SK-N-SH (cell line): ENCODE results near the gene PCNX2. TPM values are rescaled to one million over a fixed set of nuclear protein-coding genes. Genes with fewer than 3 reads are reported as not detected.

ENCODE experiments used
- CTCF ChIA-PET: fragments of 300-600, 350-600 bp; formaldehyde crosslinking; extraction: SDS; loops from one replicate; lab custom pipeline; 2021; lab: Yijun Ruan, JAX
- POLR2A ChIA-PET: fragments of 350-600 bp; sonication (Branson Sonifier 250); formaldehyde crosslinking; extraction: SDS; loops from one replicate; lab custom pipeline; 2020; ENCODE audit warnings: antibody characterized with exemption, inconsistent platforms; lab: Yijun Ruan, JAX
- DNase-seq: peaks from one replicate; pipeline ENCODE4 v3.0.0; 2012
- H2AFZ ChIP-seq: fragments of 200-600 bp; sonication (generic); 2 replicates; pipeline ENCODE4 v1.8.1; 2016; ENCODE audit warnings: antibody characterized with exemption, mild to moderate bottlenecking, low read depth
- H3F3A ChIP-seq: fragments of 200-600 bp; sonication (generic); replicated peaks from 2 replicates; pipeline ENCODE3; 2016; ENCODE audit warnings: antibody characterized with exemption, mild to moderate bottlenecking; ENCODE audit not compliant: insufficient read depth
- H3K27ac ChIP-seq, 2 experiments: fragments of 200-500 bp in 1 of 2; fragments of 200-600 bp in 1 of 2; sonication (Bioruptor generic) in 1 of 2; sonication (generic), shearing (Covaris generic) in 1 of 2; 2 replicates each; pipeline versions ENCODE4 v1.5.1 to v1.6.1; 2014 to 2016; ENCODE audit warnings: low read depth in 2 of 2, inconsistent platforms in 1 of 2, low read length in 1 of 2, mild to moderate bottlenecking in 1 of 2, mixed read lengths in 1 of 2
- H3K27me3 ChIP-seq: fragments of 200-600 bp; sonication (generic), shearing (Covaris generic); 2 replicates; pipeline ENCODE4 v1.6.1; 2016; ENCODE audit warnings: mixed run types; ENCODE audit not compliant: insufficient read depth
- H3K36me3 ChIP-seq, 2 experiments: fragments of 200-500 bp in 1 of 2; fragments of 200-600 bp in 1 of 2; sonication (Bioruptor generic) in 1 of 2; sonication (generic) in 1 of 2; replicated peaks in 1 of 2; 2 replicates each; pipeline versions ENCODE3 to v1.5.1; 2014 to 2016; ENCODE audit warnings: low read length in 1 of 2, mild to moderate bottlenecking in 1 of 2; ENCODE audit not compliant: insufficient read depth in 2 of 2, control insufficient read depth in 1 of 2
- H3K4me1 ChIP-seq, 2 experiments: fragments of 200-500 bp in 1 of 2; fragments of 200-600 bp in 1 of 2; sonication (Bioruptor generic) in 1 of 2; sonication (generic), shearing (Covaris generic) in 1 of 2; 2 replicates each; pipeline versions ENCODE4 v1.5.1 to v1.6.1; 2014 to 2016; ENCODE audit warnings: low read depth in 1 of 2, low read length in 1 of 2, mixed run types in 1 of 2; ENCODE audit not compliant: insufficient read depth in 2 of 2, control insufficient read depth in 1 of 2
- H3K4me2 ChIP-seq: fragments of 200-600 bp; sonication (generic), shearing (Covaris generic); 2 replicates; pipeline ENCODE4 v1.6.1; 2017; ENCODE audit warnings: mixed run types
- H3K4me3 ChIP-seq, 2 experiments: fragments of 200-500 bp in 1 of 2; fragments of 200-600 bp in 1 of 2; sonication (Bioruptor generic) in 1 of 2; sonication (generic), shearing (Covaris generic) in 1 of 2; 2 replicates each; pipeline versions ENCODE4 v1.5.1 to v1.8.1; 2014 to 2016; ENCODE audit warnings: low read depth in 2 of 2, inconsistent platforms in 1 of 2, low read length in 1 of 2, mild to moderate bottlenecking in 1 of 2, mixed read lengths in 1 of 2, moderate library complexity in 1 of 2
- H3K79me2 ChIP-seq: fragments of 200-600 bp; sonication (generic); 2 replicates; pipeline ENCODE4 v1.8.1; 2017; ENCODE audit warnings: mild to moderate bottlenecking; ENCODE audit not compliant: insufficient read depth
- H3K9ac ChIP-seq: fragments of 200-600 bp; sonication (generic); 2 replicates; pipeline ENCODE4 v1.6.1; 2017; ENCODE audit warnings: mixed run types
- H3K9me2 ChIP-seq: fragments of 200-600 bp; sonication (generic); 2 replicates; pipeline ENCODE4 v1.6.1; 2017; ENCODE audit warnings: mixed run types
- H3K9me3 ChIP-seq: fragments of 200-600 bp; sonication (generic); 2 replicates; pipeline ENCODE4 v1.6.1; 2017; ENCODE audit warnings: mixed run types, mild to moderate bottlenecking, moderate library complexity
- H4K20me1 ChIP-seq: fragments of 200-600 bp; sonication (generic); 2 replicates; pipeline ENCODE4 v1.6.1; 2017; ENCODE audit warnings: mild to moderate bottlenecking, mixed run types; ENCODE audit not compliant: insufficient read depth
- CHD2 ChIP-seq: fragments of 150-350 bp; IDR thresholded peaks from 2 replicates; pipeline ENCODE4 v1.6.1; 2018; ENCODE audit warnings: low read length; ENCODE audit not compliant: partially characterized antibody
- ELF1 ChIP-seq: IDR thresholded peaks from 2 replicates; pipeline ENCODE4 v1.4.0; 2012
- FOXJ3 ChIP-seq: sonication (generic); formaldehyde crosslinking; IDR thresholded peaks from 2 replicates; pipeline ENCODE4 v1.5.1; 2020; ENCODE audit warnings: mild to moderate bottlenecking, missing genetic modification reagents
- FOXM1 ChIP-seq: IDR thresholded peaks from 2 replicates; pipeline ENCODE4 v1.4.0; 2012; ENCODE audit warnings: low read depth, mild to moderate bottlenecking
- GATA2 ChIP-seq: sonication (generic); formaldehyde crosslinking; IDR thresholded peaks from 2 replicates; pipeline ENCODE4 v1.5.0; 2020; ENCODE audit warnings: mild to moderate bottlenecking, missing genetic modification reagents
- NRF1 ChIP-seq: IDR thresholded peaks from 2 replicates; pipeline ENCODE4 v1.6.1; 2012; ENCODE audit warnings: low read depth, mild to moderate bottlenecking, low read length
- RAD21 ChIP-seq: IDR thresholded peaks from 2 replicates; pipeline ENCODE4 v1.6.1; 2012; ENCODE audit warnings: mild to moderate bottlenecking, low read length
- RCOR1 ChIP-seq: fragments of 150-350 bp; IDR thresholded peaks from 2 replicates; pipeline ENCODE4 v1.6.1; 2017; ENCODE audit warnings: antibody characterized with exemption, low read length
- REST ChIP-seq: IDR thresholded peaks from 2 replicates; pipeline ENCODE4 v1.6.1; 2012; ENCODE audit warnings: mild to moderate bottlenecking, low read depth, low read length, moderate library complexity
- RXRA ChIP-seq: IDR thresholded peaks from 2 replicates; pipeline ENCODE4 v1.4.0; 2012; ENCODE audit warnings: low read depth, mild to moderate bottlenecking, borderline replicate concordance
- WGBS: methylation state at CpG from one replicate; pipeline ENCODE4 v1.1.6; 2017; ENCODE audit warnings: low lambda C conversion rate; 5-methylcytosine and 5-hydroxymethylcytosine counted together
- polyA plus RNA-seq, 3 experiments: library from polyadenylated mRNA; depleted of rRNA; stranded (reverse); fragments of >200 nt; gene quantifications; 2 replicates each; pipeline ENCODE4 v1.2.3, GENCODE V29; 2012
- TF ChIP-seq, protein P1 (sequence below): IDR thresholded peaks from 2 replicates; pipeline ENCODE4; 2012

PCNX2 gene
- polyA plus RNA-seq, 1 of the 3 experiments (the other 2 are of a cell fraction) = 10.6 TPM

DNA sequence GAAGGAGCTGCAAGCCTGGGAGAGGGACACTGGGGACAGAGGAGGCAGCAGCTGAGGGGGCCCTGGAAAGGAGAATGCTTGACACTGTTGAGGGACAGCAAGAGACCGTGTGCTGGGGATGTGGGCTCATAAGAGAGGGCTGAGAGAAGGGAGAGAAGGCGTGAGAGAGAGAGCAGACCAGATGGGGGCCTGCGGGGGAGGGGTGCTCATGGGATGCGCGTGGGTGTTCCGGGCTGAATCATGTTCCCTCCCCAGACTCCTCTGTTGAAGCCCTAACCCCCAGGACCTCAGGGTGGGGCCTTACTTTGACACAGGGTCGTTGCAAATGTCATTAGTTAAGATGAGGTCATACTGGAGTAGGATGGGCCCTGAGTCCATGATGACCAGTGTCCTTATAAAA lies 304.3 kb downstream of the PCNX2 start:
- DNase-seq = no peak
- Histone ChIP-seq H2AFZ (no peak overlapping the region), H3K79me2 (no peaks in the 10 kb centered on the region), H3K27me3 (no peaks in the 10 kb centered on the region), H3K9me3 (no peaks in the 10 kb centered on the region), H3K4me3 (no peak overlapping the region), H3K9ac (no peak overlapping the region), H3F3A (peaks cover 5% of the 10 kb centered on the region), H3K4me1 (peaks cover 8 to 9% of the 10 kb centered on the region in 2 experiments; a peak in 3 of 4 replicates), H3K9me2 (no peaks in the 10 kb centered on the region), H3K36me3 (no peaks in the 10 kb centered on the region), H3K4me2 (no peak overlapping the region), H4K20me1 (no peaks in the 10 kb centered on the region), H3K27ac (no peak overlapping the region)
- ChIA-PET POLR2A (no interaction called here), CTCF (no interaction called here)
- 79% methylated on average over 6 of the region's 7 CpGs for WGBS
- TF ChIP-seq FOXJ3 (CRISPR knock-in tag) = no peak
- no peak for TF ChIP-seq FOXM1
- TF ChIP-seq RXRA = no peak
- TF ChIP-seq GATA2 (CRISPR knock-in tag) = no peak
- TF ChIP-seq NRF1 = no peak

DNA sequence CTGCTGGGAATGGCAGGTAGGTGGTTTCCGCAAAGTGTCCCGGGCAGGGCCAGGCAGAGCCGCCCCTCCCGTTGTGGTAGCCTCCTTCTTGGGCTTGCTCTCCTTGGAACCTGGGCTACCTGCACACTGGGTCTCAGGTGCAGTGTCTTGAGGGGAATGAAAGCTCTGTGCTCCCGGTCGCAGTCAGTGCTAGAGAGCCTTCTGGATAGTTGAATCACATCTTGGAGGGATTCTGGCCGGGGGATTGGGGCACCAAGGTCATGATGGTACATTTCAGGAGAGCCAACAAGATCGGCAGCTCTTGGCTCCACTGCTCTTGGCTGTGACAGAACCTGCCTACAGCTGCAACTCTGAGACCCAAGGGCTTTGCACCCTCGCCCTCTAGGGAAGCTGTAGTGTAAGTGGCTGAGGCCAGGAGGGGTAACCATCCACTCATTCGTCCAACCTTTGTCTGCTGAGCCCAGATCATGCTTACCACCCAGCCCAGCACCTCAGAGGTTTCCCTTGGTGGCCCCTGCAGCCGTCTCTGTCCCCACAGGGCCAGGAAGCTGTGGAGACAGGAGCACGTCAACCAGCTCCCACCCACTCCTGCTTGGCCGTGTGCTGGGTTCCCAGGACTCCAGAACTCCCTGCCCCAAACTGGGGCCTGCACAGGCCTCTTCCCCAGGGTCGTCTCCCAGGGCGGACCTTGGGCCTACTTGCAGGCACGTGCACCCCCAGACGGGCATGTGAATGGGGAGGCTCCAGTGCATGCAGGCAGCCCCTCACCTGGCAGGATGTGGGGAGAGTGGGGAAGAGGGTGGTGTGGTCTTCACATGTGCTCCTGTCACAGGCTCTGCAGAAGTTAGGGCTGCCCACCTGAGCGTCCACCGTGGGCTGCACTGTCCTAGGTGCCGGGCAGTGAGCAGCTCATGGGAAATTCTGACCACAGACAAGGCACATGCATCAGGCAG lies 305.1 kb downstream of the PCNX2 start:
- POLR2A ChIA-PET = no interaction called here
- Histone ChIP-seq H3K36me3 (peaks cover 0 to 2% of the 10 kb centered on the region in 2 experiments), H3K27me3 (no peaks in the 10 kb centered on the region), H3K9me3 (no peaks in the 10 kb centered on the region), H3K27ac (no peak overlapping the region), H3F3A (peaks cover 5% of the 10 kb centered on the region), H2AFZ (no peak overlapping the region), H3K4me3 (no peak overlapping the region), H3K4me2 (no peak overlapping the region), H3K79me2 (no peaks in the 10 kb centered on the region), H3K4me1 (peaks cover 9 to 14% of the 10 kb centered on the region in 2 experiments; a peak in 3 of 4 replicates), H3K9me2 (no peaks in the 10 kb centered on the region), H3K9ac (no peak overlapping the region), H4K20me1 (no peaks in the 10 kb centered on the region)
- TF ChIP-seq REST (no peak), RCOR1 (no peak), RAD21 (no peak), CHD2 (no peak), ELF1 (no peak), FOXJ3 (CRISPR knock-in tag) (no peak)
- TF ChIP-seq, protein P1, sequence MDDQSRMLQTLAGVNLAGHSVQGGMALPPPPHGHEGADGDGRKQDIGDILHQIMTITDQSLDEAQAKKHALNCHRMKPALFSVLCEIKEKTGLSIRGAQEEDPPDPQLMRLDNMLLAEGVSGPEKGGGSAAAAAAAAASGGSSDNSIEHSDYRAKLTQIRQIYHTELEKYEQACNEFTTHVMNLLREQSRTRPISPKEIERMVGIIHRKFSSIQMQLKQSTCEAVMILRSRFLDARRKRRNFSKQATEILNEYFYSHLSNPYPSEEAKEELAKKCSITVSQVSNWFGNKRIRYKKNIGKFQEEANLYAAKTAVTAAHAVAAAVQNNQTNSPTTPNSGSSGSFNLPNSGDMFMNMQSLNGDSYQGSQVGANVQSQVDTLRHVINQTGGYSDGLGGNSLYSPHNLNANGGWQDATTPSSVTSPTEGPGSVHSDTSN = no peak
- CTCF ChIA-PET = interaction anchor here (1.0 to 1.7 kb wide), 2 partner anchors 11 to 12 kb away, joined by 3 to 4 read pairs; no protein-coding TSS in a partner anchor
- WGBS = 94% methylated on average over 11 of the region's 20 CpGs
- no peak for DNase-seq
